B cell (primary cell): ENCODE data around the gene DUSP16. TPM values are rescaled to one million over a fixed set of nuclear protein-coding genes. Genes with fewer than 3 reads are reported as not detected.

Experiments
- ATAC-seq: fragments of 200-7000 bp; cut with Tn5 transposase; one replicate; pipeline ENCODE4 v1.10.0; 2021; ENCODE audit warnings: low read depth, mild to moderate bottlenecking, moderate number of reproducible peaks, moderate library complexity
- CTCF ChIA-PET: fragments of 350-600 bp; sonication (Branson Sonifier 250); formaldehyde crosslinking; loops from one replicate; lab custom pipeline; 2021; ENCODE audit warnings: antibody characterized with exemption, inconsistent platforms; lab: Charles Lee
- POLR2A ChIA-PET: fragments of 350-600 bp; sonication (Branson Sonifier 250); formaldehyde crosslinking; loops from one replicate; lab custom pipeline; 2021; ENCODE audit warnings: antibody characterized with exemption; lab: Charles Lee
- DNase-seq: peaks from one replicate; pipeline ENCODE4 v3.0.0; 2013
- H2AFZ ChIP-seq: 2 replicates; pipeline ENCODE4 v1.6.1; 2012; ENCODE audit warnings: mild to moderate bottlenecking, low read depth, low read length; ENCODE audit not compliant: insufficient read depth, poor library complexity, severe bottlenecking
- H3K27ac ChIP-seq, 2 donors: 1 replicate in 1 of 2; 2 replicates in 1 of 2; pipeline ENCODE4 v1.5.1; 2012 to 2013; ENCODE audit warnings: low read length in 2 of 2, mild to moderate bottlenecking in 2 of 2, moderate library complexity in 1 of 2
- H3K27me3 ChIP-seq, 4 experiments: fragments of 200-600 bp in 1 of 4; sonication (generic) in 1 of 4; replicated peaks in 1 of 4; 1 replicate in 2 of 4; 2 replicates in 2 of 4; pipeline versions ENCODE4 v1.6.1 to v1.7.0; 2013 to 2016; ENCODE audit warnings: low read length in 3 of 4, mild to moderate bottlenecking in 2 of 4, mixed read lengths in 1 of 4, moderate library complexity in 1 of 4; ENCODE audit not compliant: insufficient read depth in 4 of 4, control insufficient read depth in 3 of 4; ENCODE audit errors: control extremely low read depth in 1 of 4
- H3K36me3 ChIP-seq, 2 experiments: replicated peaks in 1 of 2; 1 replicate in 1 of 2; 2 replicates in 1 of 2; pipeline versions ENCODE4 v1.6.1 to v1.7.1; 2013; ENCODE audit warnings: low read length in 1 of 2; ENCODE audit not compliant: insufficient read depth in 2 of 2, control insufficient read depth in 1 of 2; ENCODE audit errors: control extremely low read depth in 1 of 2, extremely low read depth in 1 of 2
- H3K4me1 ChIP-seq, 2 donors: fragments of 200-600 bp in 1 of 2; sonication (generic) in 1 of 2; 1 replicate in 1 of 2; 2 replicates in 1 of 2; pipeline versions ENCODE4 v1.5.1 to v1.6.1; 2013 to 2017; ENCODE audit warnings: low read length in 2 of 2; ENCODE audit not compliant: control insufficient read depth in 2 of 2, insufficient read depth in 2 of 2
- H3K4me2 ChIP-seq: replicated peaks from 2 replicates; pipeline ENCODE3; 2012; ENCODE audit warnings: mild to moderate bottlenecking, low read depth, low read length; ENCODE audit not compliant: poor library complexity, severe bottlenecking
- H3K4me3 ChIP-seq, 5 experiments: fragments of 200-600 bp in 1 of 5; sonication (generic) in 1 of 5; 1 replicate in 3 of 5; 2 replicates in 2 of 5; pipeline versions ENCODE4 v1.5.1 to v1.7.0; 2011 to 2016; ENCODE audit warnings: low read length in 4 of 5, mild to moderate bottlenecking in 4 of 5, low read depth in 2 of 5, control low read depth in 1 of 5, moderate library complexity in 1 of 5; ENCODE audit not compliant: insufficient read depth in 1 of 5; ENCODE audit errors: control extremely low read depth in 1 of 5, extremely low read depth in 1 of 5
- H3K79me2 ChIP-seq: fragments of 200-600 bp; sonication (generic); one replicate; pipeline ENCODE4 v1.6.0; 2016; ENCODE audit warnings: low read length; ENCODE audit not compliant: control insufficient read depth, insufficient read depth
- H3K9ac ChIP-seq: fragments of 200-600 bp; sonication (generic); 2 replicates; pipeline ENCODE4 v1.6.1; 2017; ENCODE audit warnings: mild to moderate bottlenecking, low read length, moderate library complexity
- H3K9me3 ChIP-seq, 3 donors: one replicate each; pipeline versions ENCODE4 v1.6.1 to v1.7.1; 2013; ENCODE audit warnings: low read length in 2 of 3; ENCODE audit not compliant: control insufficient read depth in 2 of 3, insufficient read depth in 1 of 3; ENCODE audit errors: control extremely low read depth in 1 of 3
- H4K20me1 ChIP-seq: 2 replicates; pipeline ENCODE4 v1.6.0; 2012; ENCODE audit warnings: mild to moderate bottlenecking, low read length; ENCODE audit not compliant: insufficient read depth, control insufficient read depth, poor library complexity, severe bottlenecking
- H3K27ac Mint-ChIP-seq: one replicate; pipeline ENCODE4 v1.8.0; 2021; ENCODE audit warnings: mixed read lengths
- H3K27me3 Mint-ChIP-seq: one replicate; pipeline ENCODE4 v1.8.0; 2021; ENCODE audit warnings: mixed read lengths
- H3K4me1 Mint-ChIP-seq: one replicate; pipeline ENCODE4 v1.8.0; 2021; ENCODE audit warnings: mixed read lengths
- H3K4me3 Mint-ChIP-seq: one replicate; pipeline ENCODE4 v1.8.0; 2021; ENCODE audit warnings: mixed read lengths
- H3K9me3 Mint-ChIP-seq: one replicate; pipeline ENCODE4 v1.8.0; 2022; ENCODE audit warnings: mixed read lengths; ENCODE audit not compliant: insufficient read depth
- CTCF ChIP-seq: fragments of 200-600 bp; IDR thresholded peaks from one replicate; pipeline ENCODE4 v1.8.0; 2022; ENCODE audit warnings: antibody characterized with exemption, mild to moderate bottlenecking
- EZH2 ChIP-seq: IDR thresholded peaks from 2 replicates; pipeline ENCODE4 v1.6.1; 2012; ENCODE audit warnings: borderline replicate concordance, low read depth, mild to moderate bottlenecking, moderate library complexity, low read length; ENCODE audit not compliant: insufficient read depth, poor library complexity, severe bottlenecking
- WGBS: methylation state at CpG from one replicate; pipeline ENCODE4 v1.1.5; 2013; ENCODE audit warnings: missing lambda C conversion rate; ENCODE audit not compliant: insufficient coverage; 5-methylcytosine and 5-hydroxymethylcytosine counted together
- intact Hi-C: fragments of 100-400 bp; cut with micrococcal nuclease; formaldehyde crosslinking; loops from one replicate; pipeline ENCODE4 v1.10.0; 2022
- polyA plus RNA-seq: library from polyadenylated mRNA; depleted of rRNA; stranded (reverse); fragments of >200 nt; gene quantifications from 2 replicates; pipeline ENCODE4 v1.2.3, GENCODE V29; 2012
- total RNA-seq, 2 donors: library from RNA; stranded (reverse); fragments of 120-200 nt in 1 of 2; gene quantifications; 1 replicate in 1 of 2; 2 replicates in 1 of 2; pipeline versions ENCODE4 v1.2.3 to v1.2.4, GENCODE V29; 2013 to 2022

DUSP16 gene
- total and polyA plus RNA-seq, 2 donors (not counting 1 experiment from before 2014, with no cell fraction given): 0.37 to 5.6 TPM

GRCh38 chr12:12543959-12544358 lies 18.7 kb downstream of the DUSP16 start:
- no peaks in the 10 kb centered on the region for H3K36me3 ChIP-seq
- peaks cover 5% of the 10 kb centered on the region for H3K4me1 Mint-ChIP-seq
- no peaks in the 10 kb centered on the region for H4K20me1 ChIP-seq
- no peaks in the 10 kb centered on the region for H3K9me3 ChIP-seq
- no peak overlapping the region for H3K4me3 Mint-ChIP-seq
- no CpG with 5 or more reads among the region's 2 CpGs for WGBS
- no peak overlapping the region for H3K4me3 ChIP-seq
- intact Hi-C loops: no loop called here
- H3K4me1 ChIP-seq: no peaks in the 10 kb centered on the region
- no peak overlapping the region for H3K27ac Mint-ChIP-seq
- H3K9me3 Mint-ChIP-seq: no peaks in the 10 kb centered on the region
- H3K27me3 ChIP-seq: no peaks in the 10 kb centered on the region
- no peaks in the 10 kb centered on the region for H3K27me3 Mint-ChIP-seq
- no peak overlapping the region for H3K27ac ChIP-seq
- DNase-seq: no peak
- CTCF ChIA-PET: interaction anchor here (0.5 to 1.3 kb wide), 3 partner anchors 20 to 142 kb away, joined by 3 to 4 read pairs (median 4); no protein-coding TSS in a partner anchor
- H3K9ac ChIP-seq: no peak overlapping the region
- POLR2A ChIA-PET: no interaction called here
- H2AFZ ChIP-seq: no peak overlapping the region
- no peak for ATAC-seq
- no peak for TF ChIP-seq EZH2
- TF ChIP-seq CTCF: no peak
- no peaks in the 10 kb centered on the region for H3K79me2 ChIP-seq
- H3K4me2 ChIP-seq: no peak overlapping the region

- Histone ChIP-seq H3K27ac (no peak overlapping the region), H3K36me3 (no peaks in the 10 kb centered on the region), H3K27me3 (no peaks in the 10 kb centered on the region), H4K20me1 (no peaks in the 10 kb centered on the region), H3K4me3 (no peak overlapping the region), H2AFZ (no peak overlapping the region), H3K9ac (no peak overlapping the region), H3K4me1 (no peaks in the 10 kb centered on the region), H3K9me3 (no peaks in the 10 kb centered on the region), H3K4me2 (no peak overlapping the region), H3K79me2 (no peaks in the 10 kb centered on the region)
- peaks cover 7% of the 10 kb centered on the region for H3K4me1 Mint-ChIP-seq
- no peak overlapping the region for H3K4me3 Mint-ChIP-seq
- intact Hi-C loops: no loop called here
- DNase-seq (no peak), ATAC-seq (no peak)
- ChIA-PET CTCF (no interaction called here), POLR2A (no interaction called here)
- H3K27me3 Mint-ChIP-seq: no peaks in the 10 kb centered on the region
- no peak overlapping the region for H3K27ac Mint-ChIP-seq
- no peaks in the 10 kb centered on the region for H3K9me3 Mint-ChIP-seq
- WGBS: 100% methylated on average over 1 of the region's 4 CpGs
- TF ChIP-seq CTCF (no peak), EZH2 (no peak)
Measured at GRCh38 chr12:12542964-12543363, 19.7 kb downstream of the DUSP16 start.
